ENCODE data around the gene TCFL5.

DNA sequence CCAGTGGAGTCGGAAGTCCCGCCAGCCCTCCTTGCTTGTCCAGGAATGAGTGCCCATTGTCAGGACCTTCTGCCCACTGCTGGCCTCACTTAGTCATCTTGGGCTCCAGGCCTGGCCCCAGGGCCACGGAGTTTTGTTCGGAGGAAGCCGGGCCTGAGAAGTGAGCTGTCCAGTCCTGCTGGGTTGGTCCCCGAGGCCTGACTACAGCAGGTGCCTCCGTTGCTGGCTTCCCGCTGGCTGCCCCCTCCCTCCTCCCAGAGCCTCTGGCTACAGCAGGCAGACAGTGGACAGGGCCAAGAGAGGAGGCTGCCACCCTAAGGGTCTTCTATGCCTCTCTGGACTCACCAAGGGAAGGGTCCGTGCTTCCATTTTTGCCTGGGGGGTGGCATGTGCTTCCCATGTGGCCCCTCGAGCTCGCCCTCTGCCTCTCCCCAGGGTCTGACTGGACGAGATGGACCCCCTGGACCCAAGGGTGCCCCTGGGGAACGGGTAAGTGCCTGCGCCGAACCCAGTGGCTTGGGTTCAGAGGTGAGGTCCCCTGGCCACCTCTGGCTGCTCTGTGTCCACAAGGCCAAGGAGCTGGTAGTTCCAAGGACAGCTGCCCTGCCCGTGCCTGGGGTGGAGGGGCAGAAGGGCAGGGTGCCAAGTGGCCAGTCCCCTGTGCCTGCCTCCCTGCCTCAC is 42.0 kb downstream of the TCFL5 start:
- TF ChIP-seq SP7 (tag by site-specific recombination; IDR thresholded peaks at IDR 0.05) (no peak), ZNF10 (tag by site-specific recombination; IDR thresholded peaks at IDR 0.05) (no peak)
- TF ChIP-seq, protein P1, sequence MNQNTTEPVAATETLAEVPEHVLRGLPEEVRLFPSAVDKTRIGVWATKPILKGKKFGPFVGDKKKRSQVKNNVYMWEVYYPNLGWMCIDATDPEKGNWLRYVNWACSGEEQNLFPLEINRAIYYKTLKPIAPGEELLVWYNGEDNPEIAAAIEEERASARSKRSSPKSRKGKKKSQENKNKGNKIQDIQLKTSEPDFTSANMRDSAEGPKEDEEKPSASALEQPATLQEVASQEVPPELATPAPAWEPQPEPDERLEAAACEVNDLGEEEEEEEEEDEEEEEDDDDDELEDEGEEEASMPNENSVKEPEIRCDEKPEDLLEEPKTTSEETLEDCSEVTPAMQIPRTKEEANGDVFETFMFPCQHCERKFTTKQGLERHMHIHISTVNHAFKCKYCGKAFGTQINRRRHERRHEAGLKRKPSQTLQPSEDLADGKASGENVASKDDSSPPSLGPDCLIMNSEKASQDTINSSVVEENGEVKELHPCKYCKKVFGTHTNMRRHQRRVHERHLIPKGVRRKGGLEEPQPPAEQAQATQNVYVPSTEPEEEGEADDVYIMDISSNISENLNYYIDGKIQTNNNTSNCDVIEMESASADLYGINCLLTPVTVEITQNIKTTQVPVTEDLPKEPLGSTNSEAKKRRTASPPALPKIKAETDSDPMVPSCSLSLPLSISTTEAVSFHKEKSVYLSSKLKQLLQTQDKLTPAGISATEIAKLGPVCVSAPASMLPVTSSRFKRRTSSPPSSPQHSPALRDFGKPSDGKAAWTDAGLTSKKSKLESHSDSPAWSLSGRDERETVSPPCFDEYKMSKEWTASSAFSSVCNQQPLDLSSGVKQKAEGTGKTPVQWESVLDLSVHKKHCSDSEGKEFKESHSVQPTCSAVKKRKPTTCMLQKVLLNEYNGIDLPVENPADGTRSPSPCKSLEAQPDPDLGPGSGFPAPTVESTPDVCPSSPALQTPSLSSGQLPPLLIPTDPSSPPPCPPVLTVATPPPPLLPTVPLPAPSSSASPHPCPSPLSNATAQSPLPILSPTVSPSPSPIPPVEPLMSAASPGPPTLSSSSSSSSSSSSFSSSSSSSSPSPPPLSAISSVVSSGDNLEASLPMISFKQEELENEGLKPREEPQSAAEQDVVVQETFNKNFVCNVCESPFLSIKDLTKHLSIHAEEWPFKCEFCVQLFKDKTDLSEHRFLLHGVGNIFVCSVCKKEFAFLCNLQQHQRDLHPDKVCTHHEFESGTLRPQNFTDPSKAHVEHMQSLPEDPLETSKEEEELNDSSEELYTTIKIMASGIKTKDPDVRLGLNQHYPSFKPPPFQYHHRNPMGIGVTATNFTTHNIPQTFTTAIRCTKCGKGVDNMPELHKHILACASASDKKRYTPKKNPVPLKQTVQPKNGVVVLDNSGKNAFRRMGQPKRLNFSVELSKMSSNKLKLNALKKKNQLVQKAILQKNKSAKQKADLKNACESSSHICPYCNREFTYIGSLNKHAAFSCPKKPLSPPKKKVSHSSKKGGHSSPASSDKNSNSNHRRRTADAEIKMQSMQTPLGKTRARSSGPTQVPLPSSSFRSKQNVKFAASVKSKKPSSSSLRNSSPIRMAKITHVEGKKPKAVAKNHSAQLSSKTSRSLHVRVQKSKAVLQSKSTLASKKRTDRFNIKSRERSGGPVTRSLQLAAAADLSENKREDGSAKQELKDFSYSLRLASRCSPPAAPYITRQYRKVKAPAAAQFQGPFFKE (tag by site-specific recombination; IDR thresholded peaks at IDR 0.05; ENCODE audit: borderline replicate concordance): no peak
- TF ChIP-seq, protein P2, sequence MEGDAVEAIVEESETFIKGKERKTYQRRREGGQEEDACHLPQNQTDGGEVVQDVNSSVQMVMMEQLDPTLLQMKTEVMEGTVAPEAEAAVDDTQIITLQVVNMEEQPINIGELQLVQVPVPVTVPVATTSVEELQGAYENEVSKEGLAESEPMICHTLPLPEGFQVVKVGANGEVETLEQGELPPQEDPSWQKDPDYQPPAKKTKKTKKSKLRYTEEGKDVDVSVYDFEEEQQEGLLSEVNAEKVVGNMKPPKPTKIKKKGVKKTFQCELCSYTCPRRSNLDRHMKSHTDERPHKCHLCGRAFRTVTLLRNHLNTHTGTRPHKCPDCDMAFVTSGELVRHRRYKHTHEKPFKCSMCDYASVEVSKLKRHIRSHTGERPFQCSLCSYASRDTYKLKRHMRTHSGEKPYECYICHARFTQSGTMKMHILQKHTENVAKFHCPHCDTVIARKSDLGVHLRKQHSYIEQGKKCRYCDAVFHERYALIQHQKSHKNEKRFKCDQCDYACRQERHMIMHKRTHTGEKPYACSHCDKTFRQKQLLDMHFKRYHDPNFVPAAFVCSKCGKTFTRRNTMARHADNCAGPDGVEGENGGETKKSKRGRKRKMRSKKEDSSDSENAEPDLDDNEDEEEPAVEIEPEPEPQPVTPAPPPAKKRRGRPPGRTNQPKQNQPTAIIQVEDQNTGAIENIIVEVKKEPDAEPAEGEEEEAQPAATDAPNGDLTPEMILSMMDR (tag by site-specific recombination; IDR thresholded peaks at IDR 0.05): no peak
- TF ChIP-seq, protein P3, sequence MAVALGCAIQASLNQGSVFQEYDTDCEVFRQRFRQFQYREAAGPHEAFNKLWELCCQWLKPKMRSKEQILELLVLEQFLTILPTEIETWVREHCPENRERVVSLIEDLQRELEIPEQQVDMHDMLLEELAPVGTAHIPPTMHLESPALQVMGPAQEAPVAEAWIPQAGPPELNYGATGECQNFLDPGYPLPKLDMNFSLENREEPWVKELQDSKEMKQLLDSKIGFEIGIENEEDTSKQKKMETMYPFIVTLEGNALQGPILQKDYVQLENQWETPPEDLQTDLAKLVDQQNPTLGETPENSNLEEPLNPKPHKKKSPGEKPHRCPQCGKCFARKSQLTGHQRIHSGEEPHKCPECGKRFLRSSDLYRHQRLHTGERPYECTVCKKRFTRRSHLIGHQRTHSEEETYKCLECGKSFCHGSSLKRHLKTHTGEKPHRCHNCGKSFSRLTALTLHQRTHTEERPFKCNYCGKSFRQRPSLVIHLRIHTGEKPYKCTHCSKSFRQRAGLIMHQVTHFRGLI (tag by site-specific recombination; IDR thresholded peaks at IDR 0.05): no peak
